AG09309 (cell line): ENCODE measurements around the gene KLHL20.
"Not testable (repeated sequence)": the region's sequence is repeated elsewhere in the genome, so short reads cannot be mapped to it uniquely, and the experiment has no call there.

ENCODE experiments used
- DNase-seq: peaks from one replicate; pipeline ENCODE4 v3.0.0-alpha.2; 2010; ENCODE audit warnings: low read depth
- H3K4me3 ChIP-seq: 2 replicates; pipeline ENCODE4 v1.5.1; 2011; ENCODE audit warnings: mild to moderate bottlenecking, low read depth, low read length, moderate library complexity; ENCODE audit not compliant: control insufficient read depth
- TF ChIP-seq, protein P1 (sequence below): IDR thresholded peaks from 2 replicates; pipeline ENCODE4 v1.5.1; 2011; ENCODE audit warnings: mild to moderate bottlenecking, low read depth, low read length, inconsistent platforms; ENCODE audit not compliant: insufficient read depth, control insufficient read depth; ENCODE audit errors: missing control alignments

KLHL20 gene

DNA sequence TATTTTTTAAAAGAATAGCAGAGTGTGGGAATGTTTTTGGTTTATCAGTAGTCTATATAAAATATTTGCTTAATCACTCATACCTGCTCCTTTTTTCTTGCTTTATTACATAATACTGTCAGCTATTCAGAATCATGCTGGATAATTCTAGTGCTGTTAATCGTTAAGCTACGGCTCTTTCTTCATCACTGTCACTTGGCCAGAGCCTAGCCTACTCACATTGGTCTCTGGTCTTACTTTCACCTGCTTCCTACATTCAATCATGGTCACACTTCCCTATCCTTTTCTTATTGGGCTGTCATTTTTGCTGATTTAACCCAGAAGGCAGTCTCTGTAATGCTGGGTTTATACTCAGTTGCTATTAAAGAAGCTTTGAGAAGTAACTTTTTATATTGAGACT lies 2.5 kb downstream of the KLHL20 start:
- TF ChIP-seq, protein P1, sequence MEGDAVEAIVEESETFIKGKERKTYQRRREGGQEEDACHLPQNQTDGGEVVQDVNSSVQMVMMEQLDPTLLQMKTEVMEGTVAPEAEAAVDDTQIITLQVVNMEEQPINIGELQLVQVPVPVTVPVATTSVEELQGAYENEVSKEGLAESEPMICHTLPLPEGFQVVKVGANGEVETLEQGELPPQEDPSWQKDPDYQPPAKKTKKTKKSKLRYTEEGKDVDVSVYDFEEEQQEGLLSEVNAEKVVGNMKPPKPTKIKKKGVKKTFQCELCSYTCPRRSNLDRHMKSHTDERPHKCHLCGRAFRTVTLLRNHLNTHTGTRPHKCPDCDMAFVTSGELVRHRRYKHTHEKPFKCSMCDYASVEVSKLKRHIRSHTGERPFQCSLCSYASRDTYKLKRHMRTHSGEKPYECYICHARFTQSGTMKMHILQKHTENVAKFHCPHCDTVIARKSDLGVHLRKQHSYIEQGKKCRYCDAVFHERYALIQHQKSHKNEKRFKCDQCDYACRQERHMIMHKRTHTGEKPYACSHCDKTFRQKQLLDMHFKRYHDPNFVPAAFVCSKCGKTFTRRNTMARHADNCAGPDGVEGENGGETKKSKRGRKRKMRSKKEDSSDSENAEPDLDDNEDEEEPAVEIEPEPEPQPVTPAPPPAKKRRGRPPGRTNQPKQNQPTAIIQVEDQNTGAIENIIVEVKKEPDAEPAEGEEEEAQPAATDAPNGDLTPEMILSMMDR = no peak
- DNase-seq = no peak
- H3K4me3 ChIP-seq = no peak overlapping the region

- H3K4me3 ChIP-seq, DNase-seq: not testable (repeated sequence)
Observed at GRCh38 chr1:173731331-173731730, 16.6 kb downstream of the KLHL20 start.

DNA sequence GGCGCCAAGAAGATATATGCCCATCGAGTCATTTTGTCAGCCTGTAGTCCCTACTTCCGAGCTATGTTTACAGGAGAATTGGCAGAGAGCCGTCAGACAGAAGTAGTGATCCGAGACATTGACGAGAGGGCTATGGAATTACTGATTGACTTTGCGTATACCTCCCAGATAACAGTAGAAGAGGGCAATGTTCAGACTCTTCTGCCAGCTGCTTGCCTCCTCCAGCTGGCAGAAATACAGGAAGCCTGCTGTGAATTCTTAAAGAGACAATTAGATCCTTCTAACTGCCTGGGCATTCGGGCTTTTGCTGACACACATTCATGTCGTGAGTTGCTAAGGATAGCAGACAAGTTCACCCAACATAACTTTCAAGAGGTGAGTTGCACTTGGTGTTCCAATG lies 19.1 kb downstream of the KLHL20 start:
- no peak for DNase-seq
- TF ChIP-seq, protein P1 = no peak
- no peak overlapping the region for H3K4me3 ChIP-seq

DNA sequence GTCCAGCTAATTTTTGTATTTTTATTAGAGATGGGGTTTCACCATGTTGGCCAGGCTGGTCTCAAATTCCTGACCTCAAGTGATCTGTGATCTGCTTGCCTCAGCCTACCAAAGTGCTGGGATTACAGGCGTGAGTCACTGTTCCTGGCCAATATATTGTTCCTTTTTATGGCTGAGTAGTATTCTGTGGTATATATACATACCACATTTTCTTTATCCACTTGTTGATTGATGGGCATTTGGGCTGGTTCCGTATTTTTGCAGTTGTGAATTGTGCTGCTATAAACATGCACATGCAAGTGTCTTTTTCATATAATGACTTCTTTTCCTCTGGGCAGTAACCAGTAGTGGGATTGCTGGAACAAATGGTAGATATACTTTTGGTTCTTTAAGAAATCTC lies 21.3 kb downstream of the KLHL20 start:
- not testable (repeated sequence) for DNase-seq, H3K4me3 ChIP-seq

DNA sequence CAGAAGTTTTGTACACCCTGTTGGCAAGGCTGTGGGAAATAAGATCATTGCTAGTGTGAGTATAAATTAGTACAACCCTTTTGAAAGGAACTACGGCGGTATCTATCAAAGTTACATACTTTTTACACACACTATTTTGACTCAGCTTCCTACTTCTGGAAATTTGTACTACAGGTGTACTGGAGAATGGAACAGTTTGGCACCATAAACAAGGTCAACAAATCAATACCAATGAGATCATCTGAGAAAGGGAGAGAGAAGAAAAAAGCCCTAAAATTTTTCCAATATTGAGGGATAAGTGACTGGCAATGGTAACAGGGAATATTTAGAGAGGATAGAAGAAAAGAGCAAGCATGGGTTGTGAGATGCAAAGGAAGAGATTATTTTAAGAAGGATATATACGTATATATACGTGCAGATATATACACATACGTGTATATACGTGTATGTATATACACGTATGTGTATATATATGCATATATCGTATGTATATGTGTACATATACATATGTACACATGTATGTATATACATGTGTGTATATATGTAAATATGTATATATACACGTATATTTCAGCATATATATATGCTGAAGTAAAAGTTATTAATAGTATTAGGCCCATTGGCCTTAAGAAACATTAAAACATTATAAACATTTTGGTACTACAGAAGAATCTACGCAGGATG lies 27.6 kb downstream of the KLHL20 start:
- no peak overlapping the region for H3K4me3 ChIP-seq
- TF ChIP-seq, protein P1 = no peak
- no peak for DNase-seq

GRCh38 chr1:173744651-173745050 lies 29.9 kb downstream of the KLHL20 start:
- no peak for DNase-seq
- TF ChIP-seq, protein P1 = no peak

GRCh38 chr1:173749137-173749536 lies 34.4 kb downstream of the KLHL20 start:
- TF ChIP-seq, protein P1 = no peak
- no peak for DNase-seq
- H3K4me3 ChIP-seq = no peak overlapping the region

More at GRCh38 chr1:173744651-173745050, 29.9 kb downstream of the KLHL20 start:
- no peak overlapping the region for H3K4me3 ChIP-seq

- H3K4me3 ChIP-seq = no peak overlapping the region
- DNase-seq = no peak
- TF ChIP-seq, protein P1 = no peak
Observed at GRCh38 chr1:173753830-173754229, 39.0 kb downstream of the KLHL20 start.
